Neuronal stem cell (in vitro differentiated cells): Measurements from ENCODE around the gene MTRF1L.
"Not testable (repeated sequence)": the region's sequence is repeated elsewhere in the genome, so short reads cannot be mapped to it uniquely, and the experiment has no call there.

Source experiments
- DNase-seq: peaks from one replicate; pipeline ENCODE4 v3.0.0-alpha.2; 2013; ENCODE audit warnings: low spot score
- H2AFZ ChIP-seq: one replicate; pipeline ENCODE4 v1.6.1; 2013; ENCODE audit warnings: mild to moderate bottlenecking, low read length, inconsistent platforms
- H2AK5ac ChIP-seq: 2 replicates; pipeline ENCODE4 v1.6.1; 2013; ENCODE audit warnings: low read depth, mild to moderate bottlenecking, inconsistent platforms, low read length, moderate library complexity, mixed read lengths
- H2BK120ac ChIP-seq: 2 replicates; pipeline ENCODE4 v1.6.1; 2013; ENCODE audit warnings: low read depth, mild to moderate bottlenecking, inconsistent platforms, low read length, moderate library complexity, mixed read lengths
- H2BK12ac ChIP-seq: one replicate; pipeline ENCODE4 v1.6.1; 2013; ENCODE audit warnings: low read length, inconsistent platforms
- H2BK15ac ChIP-seq: 2 replicates; pipeline ENCODE4 v1.6.1; 2013; ENCODE audit warnings: mild to moderate bottlenecking, low read length, inconsistent platforms, mixed read lengths
- H2BK5ac ChIP-seq: one replicate; pipeline ENCODE4 v1.6.1; 2013; ENCODE audit warnings: inconsistent platforms, mild to moderate bottlenecking, low read length, moderate library complexity
- H3K14ac ChIP-seq: one replicate; pipeline ENCODE4 v1.6.1; 2013; ENCODE audit warnings: low read length, inconsistent platforms
- H3K18ac ChIP-seq: 2 replicates; pipeline ENCODE4 v1.6.1; 2013; ENCODE audit warnings: low read length, inconsistent platforms
- H3K23ac ChIP-seq: 2 replicates; pipeline ENCODE4 v1.6.1; 2013; ENCODE audit warnings: low read depth, mild to moderate bottlenecking, mixed read lengths, low read length, inconsistent platforms; ENCODE audit not compliant: poor library complexity
- H3K27ac ChIP-seq: replicated peaks from 3 replicates; pipeline ENCODE4 v1.5.1; 2013; ENCODE audit warnings: low read length, inconsistent platforms
- H3K27me3 ChIP-seq, 3 experiments: 2 replicates each; pipeline ENCODE4 v1.6.1; 2013; ENCODE audit warnings: low read length in 3 of 3, mild to moderate bottlenecking in 2 of 3, inconsistent platforms in 1 of 3, low read depth in 1 of 3, mixed read lengths in 1 of 3, moderate library complexity in 1 of 3; ENCODE audit not compliant: control insufficient read depth in 3 of 3, insufficient read depth in 3 of 3
- H3K36me3 ChIP-seq, 2 donors: replicated peaks in 1 of 2; 2 replicates each; pipeline ENCODE4 v1.6.1; 2013; ENCODE audit warnings: low read length in 2 of 2; ENCODE audit not compliant: control insufficient read depth in 2 of 2, insufficient read depth in 2 of 2
- H3K4ac ChIP-seq: 2 replicates; pipeline ENCODE4 v1.6.1; 2013; ENCODE audit warnings: inconsistent platforms, mild to moderate bottlenecking, low read length, moderate library complexity
- H3K4me1 ChIP-seq, 2 donors: 1 replicate in 1 of 2; 2 replicates in 1 of 2; pipeline ENCODE4 v1.6.1; 2013; ENCODE audit warnings: low read length in 2 of 2, low read depth in 1 of 2; ENCODE audit not compliant: control insufficient read depth in 2 of 2, insufficient read depth in 1 of 2
- H3K4me2 ChIP-seq: one replicate; pipeline ENCODE4 v1.6.1; 2013; ENCODE audit warnings: mild to moderate bottlenecking, low read length, inconsistent platforms; ENCODE audit not compliant: insufficient read depth, poor library complexity, severe bottlenecking
- H3K4me3 ChIP-seq, 2 donors: 2 replicates each; pipeline ENCODE4 v1.5.1; 2013; ENCODE audit warnings: low read length in 2 of 2, mild to moderate bottlenecking in 2 of 2, inconsistent platforms in 1 of 2, moderate library complexity in 1 of 2
- H3K79me1 ChIP-seq: one replicate; pipeline ENCODE4 v1.6.1; 2013; ENCODE audit warnings: low read depth, mild to moderate bottlenecking, inconsistent platforms, low read length, moderate library complexity
- H3K9ac ChIP-seq: one replicate; pipeline ENCODE4 v1.6.1; 2013; ENCODE audit warnings: mild to moderate bottlenecking, low read depth, low read length, inconsistent platforms; ENCODE audit not compliant: poor library complexity
- H3K9me3 ChIP-seq, 2 donors: replicated peaks in 1 of 2; 2 replicates each; pipeline versions ENCODE3 to v1.6.1; 2013; ENCODE audit warnings: low read length in 2 of 2, mild to moderate bottlenecking in 2 of 2, inconsistent platforms in 1 of 2, low read depth in 1 of 2, mixed read lengths in 1 of 2, moderate library complexity in 1 of 2; ENCODE audit not compliant: control insufficient read depth in 2 of 2, insufficient read depth in 1 of 2
- H4K8ac ChIP-seq: one replicate; pipeline ENCODE4 v1.6.1; 2013; ENCODE audit warnings: low read depth, mild to moderate bottlenecking, inconsistent platforms, low read length, moderate library complexity
- H4K91ac ChIP-seq: one replicate; pipeline ENCODE4 v1.6.1; 2013; ENCODE audit warnings: low read length, low read depth, mild to moderate bottlenecking, inconsistent platforms; ENCODE audit not compliant: poor library complexity
- WGBS, 2 donors: extraction: QIAGEN DNeasy Blood & Tissue Kit; methylation state at CpG; one replicate each; pipeline ENCODE4 v1.1.7; 2013; ENCODE audit warnings: missing lambda C conversion rate in 2 of 2, mixed read lengths in 1 of 2; ENCODE audit not compliant: insufficient read length in 2 of 2, insufficient replicate concordance in 1 of 2; ENCODE audit errors: extremely low coverage in 2 of 2; 5-methylcytosine and 5-hydroxymethylcytosine counted together

The MTRF1L gene

DNA sequence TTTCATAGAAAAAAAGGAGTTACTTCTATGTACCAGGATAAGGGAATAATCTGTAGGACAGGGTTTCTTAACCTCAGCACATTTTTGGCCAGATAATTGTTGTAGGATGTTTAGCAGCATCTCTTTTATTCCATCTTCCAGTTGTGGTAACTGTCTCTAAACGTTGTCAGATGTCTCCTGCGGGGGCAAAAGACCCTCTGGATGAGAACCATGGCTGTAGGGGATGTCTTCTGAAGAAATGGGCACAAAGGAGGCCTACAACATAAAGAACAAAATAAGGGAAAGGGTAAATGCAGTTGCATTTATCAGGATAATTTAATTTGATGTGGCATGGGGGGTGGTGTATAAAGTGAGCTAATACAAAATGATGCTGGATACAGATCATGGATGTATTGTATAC, 15.5 kb downstream of the MTRF1L start:
- H3K9ac ChIP-seq, result no peak overlapping the region
- no peak overlapping the region for H3K4me2 ChIP-seq
- H3K9me3 ChIP-seq, result peaks cover 0 to 8% of the 10 kb centered on the region in 2 donors
- no peak overlapping the region for H2BK120ac ChIP-seq
- H3K18ac ChIP-seq, result no peak overlapping the region
- H3K4ac ChIP-seq, result no peak overlapping the region
- WGBS, 2 donors, result no CpG with 5 or more reads among the region's 2 CpGs
- H2BK15ac ChIP-seq, result no peak overlapping the region
- no peak overlapping the region for H3K27ac ChIP-seq
- H4K91ac ChIP-seq, result no peak overlapping the region
- no peak overlapping the region for H2AFZ ChIP-seq
- no peak for DNase-seq
- H4K8ac ChIP-seq, result no peak overlapping the region
- peaks cover 2 to 3% of the 10 kb centered on the region in 2 donors for H3K4me1 ChIP-seq
- H2BK12ac ChIP-seq, result no peak overlapping the region
- peaks cover 2% of the 10 kb centered on the region for H3K79me1 ChIP-seq
- H3K27me3 ChIP-seq, result no peaks in the 10 kb centered on the region
- peaks cover 3 to 43% of the 10 kb centered on the region in 2 donors for H3K36me3 ChIP-seq
- H3K14ac ChIP-seq, result no peak overlapping the region
- no peak overlapping the region for H3K23ac ChIP-seq
- no peak overlapping the region for H2BK5ac ChIP-seq
- no peak overlapping the region for H2AK5ac ChIP-seq
- H3K4me3 ChIP-seq, result no peak overlapping the region

DNA sequence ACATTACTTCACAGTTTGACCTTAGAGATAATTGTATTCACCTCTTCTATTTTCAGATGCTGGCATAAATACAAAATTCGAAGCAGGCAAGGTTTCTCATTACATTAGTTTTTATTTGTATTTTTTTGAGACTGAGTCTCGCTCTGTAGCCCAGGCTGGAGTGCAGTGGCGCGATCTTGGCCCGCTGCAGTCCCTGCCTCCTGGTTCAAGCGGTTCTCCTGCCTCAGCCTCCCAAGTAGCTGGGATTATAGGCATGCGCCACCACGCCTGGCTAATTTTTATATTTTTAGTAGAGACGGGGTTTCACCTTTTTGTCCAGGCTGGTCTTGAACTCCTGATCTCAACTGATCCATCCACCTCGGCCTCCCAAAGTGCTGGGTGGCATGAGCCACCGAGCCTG, 17.2 kb downstream of the MTRF1L start:
- H3K18ac ChIP-seq, H3K9ac ChIP-seq, H2BK12ac ChIP-seq, DNase-seq, H3K27ac ChIP-seq, H2AFZ ChIP-seq, H3K23ac ChIP-seq, H2BK120ac ChIP-seq, H3K14ac ChIP-seq, H3K9me3 ChIP-seq, H3K79me1 ChIP-seq, H3K4ac ChIP-seq, H4K91ac ChIP-seq, H3K27me3 ChIP-seq, H4K8ac ChIP-seq, H2AK5ac ChIP-seq, H3K4me1 ChIP-seq, H2BK15ac ChIP-seq, H2BK5ac ChIP-seq: not testable (repeated sequence)
- Histone ChIP-seq H3K4me3 (peak overlapping the region in 1 of 2 donors; percentile 77), H3K4me2 (peak overlapping the region; percentile 2), H3K36me3 (peaks cover 3 to 39% of the 10 kb centered on the region in 2 donors)
- WGBS, 2 donors, result no CpG with 5 or more reads among the region's 11 CpGs

DNA sequence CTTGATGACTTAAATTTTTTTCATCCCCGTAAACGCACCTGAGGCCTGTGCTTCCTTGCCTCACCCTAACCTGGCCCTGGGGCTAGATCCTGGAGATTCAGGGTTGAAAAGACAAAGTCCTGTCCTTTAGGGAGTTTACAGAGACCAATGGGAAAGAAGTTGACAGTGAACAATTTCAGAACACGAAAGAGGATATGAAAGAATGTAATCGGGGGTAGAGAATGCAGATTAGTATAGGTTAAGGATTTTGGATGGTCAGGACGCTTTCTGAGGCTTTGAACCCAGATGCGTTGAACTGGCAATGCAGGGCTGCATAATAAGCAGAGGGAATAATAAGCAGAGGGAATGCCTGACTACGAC, 18.0 kb downstream of the MTRF1L start:
- H2BK12ac ChIP-seq, result no peak overlapping the region
- peaks cover 2 to 11% of the 10 kb centered on the region in 2 donors for H3K4me1 ChIP-seq
- no peak overlapping the region for H4K91ac ChIP-seq
- H3K23ac ChIP-seq, result no peak overlapping the region
- H3K36me3 ChIP-seq, result peaks cover 2 to 40% of the 10 kb centered on the region in 2 donors
- H2BK5ac ChIP-seq, result no peak overlapping the region
- H2AK5ac ChIP-seq, result no peak overlapping the region
- H3K27me3 ChIP-seq, result no peaks in the 10 kb centered on the region
- H3K27ac ChIP-seq, result peak overlapping the region; percentile 32
- no peak for DNase-seq
- H4K8ac ChIP-seq, result no peak overlapping the region
- H3K4me2 ChIP-seq, result peak overlapping the region; percentile 44
- no peak overlapping the region for H3K4ac ChIP-seq
- no peak overlapping the region for H2BK15ac ChIP-seq
- no peak overlapping the region for H2BK120ac ChIP-seq
- no peak overlapping the region for H3K18ac ChIP-seq
- H3K4me3 ChIP-seq, result peak overlapping the region; percentile 74 to 77
- H3K9ac ChIP-seq, result no peak overlapping the region
- peak overlapping the region; percentile 32 for H2AFZ ChIP-seq
- H3K79me1 ChIP-seq, result peaks cover 2% of the 10 kb centered on the region
- peaks cover 0 to 8% of the 10 kb centered on the region in 2 donors for H3K9me3 ChIP-seq
- no peak overlapping the region for H3K14ac ChIP-seq
- WGBS, 2 donors, result 100% methylated on average over 1 of the region's 7 CpGs; no CpG with 5 or more reads in 1 of the 2 donors

DNA sequence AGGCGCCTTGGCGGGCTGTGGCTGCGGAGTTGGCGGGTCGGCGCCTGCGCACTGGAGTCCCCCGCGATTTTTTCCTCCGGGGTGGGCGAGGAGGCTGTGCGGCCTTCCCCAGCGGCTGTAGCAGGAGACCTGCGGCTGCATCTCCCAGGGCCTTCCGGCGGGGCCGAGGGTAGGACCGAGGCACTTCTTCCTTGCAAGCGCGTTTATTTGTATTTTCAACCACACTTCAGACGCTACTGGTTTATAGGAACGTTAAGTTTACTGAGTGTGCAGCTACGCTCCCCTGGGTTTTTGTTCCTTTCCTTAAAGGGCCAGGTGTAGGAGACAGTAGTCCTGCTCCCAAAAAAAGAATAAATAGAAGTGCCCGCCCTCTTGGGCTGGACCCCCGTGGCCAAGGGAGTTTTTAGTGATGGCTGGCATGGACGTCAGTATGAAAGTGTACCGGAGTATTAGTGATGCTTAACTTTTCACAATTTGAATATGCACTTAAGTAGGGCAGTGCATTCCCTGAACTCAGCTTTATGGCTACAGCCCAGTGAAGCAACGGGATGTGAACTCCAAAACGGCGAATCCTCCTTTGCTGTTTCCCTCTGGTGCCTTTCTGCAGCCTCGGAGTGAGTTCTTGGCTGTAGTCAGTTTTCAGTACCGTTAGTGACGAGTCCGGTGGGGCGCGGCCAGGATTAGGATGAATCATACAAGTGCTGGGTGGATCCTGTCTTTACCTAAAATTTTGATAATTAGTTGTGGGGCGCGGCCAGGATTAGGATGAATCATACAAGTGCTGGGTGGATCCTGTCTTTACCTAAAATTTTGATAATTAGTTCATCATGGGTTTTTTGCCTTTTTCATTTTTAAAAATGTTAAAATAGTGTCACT, 18.6 kb downstream of the MTRF1L start:
- Histone ChIP-seq H2BK120ac (no peak overlapping the region), H3K9me3 (peaks cover 0 to 8% of the 10 kb centered on the region in 2 donors), H3K18ac (peak overlapping the region; percentile 90), H3K4me1 (peaks cover 3 to 13% of the 10 kb centered on the region in 2 donors), H2AFZ (peak overlapping the region; percentile 90), H3K79me1 (peaks cover 2% of the 10 kb centered on the region), H2BK12ac (no peak overlapping the region), H2BK15ac (no peak overlapping the region), H4K91ac (no peak overlapping the region), H3K27ac (peak overlapping the region; percentile 89), H2BK5ac (no peak overlapping the region), H3K9ac (peak overlapping the region; percentile 56), H2AK5ac (no peak overlapping the region), H3K23ac (peak overlapping the region; percentile 91), H3K4me2 (peak overlapping the region; percentile 74), H3K4me3 (peak overlapping the region; percentile 77 to 82), H4K8ac (no peak overlapping the region), H3K36me3 (peaks cover 2 to 46% of the 10 kb centered on the region in 2 donors), H3K4ac (no peak overlapping the region), H3K14ac (no peak overlapping the region), H3K27me3 (no peaks in the 10 kb centered on the region)
- DNase-seq, result peak; percentile 97
- WGBS, 2 donors, result no CpG with 5 or more reads among the region's 38 CpGs
